ENCODE results near the gene NUSAP1. TPM values are rescaled to one million over a fixed set of nuclear protein-coding genes. Genes with fewer than 3 reads are reported as not detected.
"Not testable (repeated sequence)": the region's sequence is repeated elsewhere in the genome, so short reads cannot be mapped to it uniquely, and the experiment has no call there.

Gene NUSAP1
- total RNA-seq, 1 donor from 2014 or later: 12.5 TPM

DNA sequence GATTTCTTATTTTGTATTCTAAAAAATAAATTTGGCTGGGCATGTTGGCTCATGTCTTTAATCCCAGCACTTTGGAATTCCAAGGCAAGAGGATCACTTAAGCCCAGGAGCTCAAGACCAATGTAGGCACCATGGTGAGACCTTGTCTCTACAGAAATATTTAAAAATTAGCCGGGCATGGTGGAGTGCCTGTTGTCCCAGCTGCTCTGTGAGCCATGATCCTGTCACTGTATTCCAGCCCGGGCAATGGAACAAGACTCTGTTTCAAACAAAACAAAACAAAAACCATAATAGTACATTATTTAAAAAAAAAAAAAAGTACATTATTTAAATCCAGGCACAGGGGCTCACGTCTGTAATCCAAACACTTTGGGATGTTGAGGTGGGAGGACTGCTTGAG lies 78.8 kb downstream of the NUSAP1 start:
- no peak for DNase-seq (ENCODE audit: low read depth in 2 of 2)

DNA sequence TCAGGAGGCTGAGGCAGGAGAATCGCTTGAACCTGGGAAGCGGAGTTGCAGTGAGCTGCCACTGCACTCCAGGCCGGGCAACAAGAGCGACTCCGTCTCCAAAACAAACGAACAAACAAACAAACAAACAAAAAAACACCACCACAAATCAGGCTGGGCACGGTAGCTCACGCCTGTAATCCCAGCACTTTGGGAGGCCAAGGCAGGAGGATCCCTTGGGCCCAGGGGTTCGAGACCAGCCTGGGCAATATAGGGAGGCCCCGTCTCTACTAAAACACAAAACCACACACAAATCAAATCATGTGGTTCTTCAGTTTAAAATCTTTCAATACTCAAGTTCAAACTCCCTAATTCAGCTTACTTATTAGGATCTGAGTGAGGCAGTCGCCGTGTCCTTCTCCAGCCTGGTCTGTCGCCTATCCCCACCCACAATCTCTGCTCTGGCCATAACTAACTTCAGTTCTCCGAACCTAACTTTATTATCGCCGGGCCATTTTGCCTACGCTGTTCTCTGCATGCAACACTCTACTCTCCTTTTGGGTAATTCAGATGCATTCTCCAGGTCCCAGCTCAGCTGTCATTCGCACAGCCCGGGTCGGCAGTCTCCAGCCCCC lies 83.6 kb downstream of the NUSAP1 start:
- no peak for DNase-seq (ENCODE audit: low read depth in 2 of 2)

DNA sequence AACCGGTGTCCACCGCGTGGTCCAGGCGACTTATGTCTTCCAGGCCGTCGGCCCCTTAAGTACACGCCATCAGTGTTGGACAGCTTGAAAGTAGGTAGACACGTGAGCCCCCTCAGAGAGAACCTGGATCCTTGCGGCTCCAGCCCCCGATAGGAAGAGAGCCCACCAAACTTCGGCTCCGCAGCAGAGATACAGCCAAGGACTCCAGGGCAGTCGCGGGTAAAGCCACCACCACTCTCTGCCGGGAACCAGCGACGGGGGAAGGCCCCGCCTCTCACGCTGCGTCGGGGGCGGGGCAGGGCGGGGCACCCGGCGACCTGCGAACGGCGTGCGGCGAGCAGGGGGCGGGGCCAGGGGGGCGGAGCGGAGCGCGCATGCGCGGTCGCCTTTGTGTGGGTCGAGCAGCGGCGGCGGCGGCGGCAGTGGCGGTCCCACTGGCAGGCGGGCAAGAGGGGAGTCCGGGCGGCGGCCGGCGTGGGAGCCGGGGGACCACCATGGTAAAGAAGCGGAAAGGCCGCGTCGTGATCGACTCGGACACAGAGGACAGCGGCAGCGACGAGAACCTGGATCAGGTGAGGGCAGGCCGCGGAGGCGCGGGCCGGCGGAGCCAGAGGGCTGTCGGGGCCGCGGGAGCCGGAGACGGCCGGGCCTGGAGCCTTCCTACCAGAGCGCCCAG lies 84.2 kb downstream of the NUSAP1 start, which contains the start of gene RTF1:
RTF1 (plus strand) TSS at position 354 of the 676 bp plus-strand sequence; CDS start at position 375, 21 bp downstream.
- peak; percentile 93 to 96 for DNase-seq (ENCODE audit: low read depth in 2 of 2)

DNA sequence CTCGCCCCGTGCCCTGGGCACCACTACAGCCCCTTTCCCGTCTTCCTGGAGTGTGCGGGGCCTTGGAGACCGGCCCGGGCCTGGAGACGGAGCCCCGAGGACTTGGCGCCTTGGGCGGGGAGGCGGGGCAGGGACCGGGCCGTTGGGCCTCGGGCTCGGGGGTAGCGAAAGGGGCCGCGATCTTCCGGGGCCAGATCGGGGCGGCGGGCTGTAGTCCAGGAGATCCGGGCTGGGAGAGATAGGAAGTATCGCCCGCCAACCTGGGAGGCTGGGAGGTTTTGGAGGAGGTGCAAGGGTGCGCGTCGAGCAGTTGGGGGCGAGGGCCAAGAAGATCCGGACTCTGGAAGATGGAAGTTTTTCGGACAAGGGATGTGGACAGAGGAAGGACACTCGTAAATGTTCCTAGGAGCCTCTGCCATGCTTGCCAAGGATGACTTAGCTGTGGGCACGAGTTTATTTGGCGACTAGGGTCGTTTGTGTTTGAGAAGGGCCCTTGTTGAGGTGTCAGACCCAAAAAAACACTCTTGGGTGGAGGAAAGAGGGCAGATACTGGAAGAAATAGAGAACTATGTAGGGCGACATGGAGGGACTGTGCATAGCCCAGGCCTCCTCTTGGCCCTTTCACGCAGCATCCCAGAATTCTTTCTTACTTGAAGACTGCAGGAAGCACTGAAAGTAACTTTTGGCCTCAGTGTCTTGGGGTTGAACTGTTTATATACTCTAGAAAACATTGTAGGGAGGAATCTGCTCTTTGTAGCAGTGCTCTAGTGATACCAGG lies 84.9 kb downstream of the NUSAP1 start:
- peak in 1 of 2 donors; percentile 23 for DNase-seq (ENCODE audit: low read depth in 2 of 2)

- no peak for DNase-seq (ENCODE audit: low read depth in 2 of 2)
Measured at GRCh38 chr15:41423979-41424659, 91.4 kb downstream of the NUSAP1 start.

GRCh38 chr15:41424809-41425208 lies 92.1 kb downstream of the NUSAP1 start:
- no peak for DNase-seq (ENCODE audit: low read depth in 2 of 2)

- DNase-seq (ENCODE audit: low read depth in 2 of 2): not testable (repeated sequence)
Measured at GRCh38 chr15:41425907-41426306, 93.2 kb downstream of the NUSAP1 start.

DNA sequence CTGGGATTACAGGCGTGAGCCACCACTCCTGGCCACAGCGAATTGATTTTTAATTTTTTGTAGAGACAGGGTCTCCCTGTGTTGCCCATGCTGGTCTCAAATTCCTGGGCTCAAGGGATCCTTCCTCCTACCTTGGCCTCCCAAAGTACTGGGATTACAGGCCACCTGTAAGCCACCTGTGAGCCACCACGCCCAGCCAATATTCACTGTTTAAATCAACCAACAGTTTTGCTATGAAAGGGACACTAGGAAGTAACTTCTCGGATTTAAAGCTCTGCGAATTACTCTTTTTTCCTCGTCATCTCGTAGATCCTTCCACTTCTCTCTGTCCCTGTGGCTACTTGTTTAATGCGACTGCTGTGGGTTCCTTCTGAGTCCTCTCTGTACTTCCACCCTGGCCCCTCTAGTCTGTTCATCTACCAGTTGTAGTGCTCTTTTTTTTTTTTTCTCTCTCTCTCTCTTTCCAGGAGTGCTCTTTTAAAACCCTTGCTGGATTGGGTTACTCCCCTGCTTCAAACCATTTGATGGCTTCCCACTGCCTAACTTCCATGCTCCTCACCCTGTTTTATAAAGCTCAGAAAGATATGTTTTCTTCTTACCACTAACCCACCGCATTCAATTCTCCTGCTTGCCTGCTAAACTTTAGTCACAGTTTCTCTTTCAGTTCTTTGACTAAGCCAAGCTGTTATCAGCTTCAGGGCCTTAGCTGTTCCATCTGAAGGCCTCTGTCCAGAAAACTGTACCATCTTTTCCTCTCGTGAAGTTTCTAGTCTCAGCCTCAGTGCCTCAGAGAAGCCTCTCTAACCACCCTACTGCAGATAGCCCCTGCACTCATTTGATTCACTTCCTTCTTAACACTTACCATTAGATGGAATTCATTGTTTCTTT lies 96.6 kb downstream of the NUSAP1 start:
- no peak for DNase-seq (ENCODE audit: low read depth in 2 of 2)

Other genes with a start within 250 kb of the NUSAP1 start
- gene INO80, start 216.6 kb upstream of the NUSAP1 start, total RNA-seq: 14.2 and 21.4 TPM in 2 replicates
- gene EXD1, start 102.1 kb upstream of the NUSAP1 start, total RNA-seq: not detected in 2 replicates
- 56.0 and 71.9 TPM in 2 replicates for gene CHP1, start 101.6 kb upstream of the NUSAP1 start, total RNA-seq
- 1.2 and 4.4 TPM in 2 replicates for gene OIP5, start 290 bp upstream of the NUSAP1 start, total RNA-seq
- gene NDUFAF1, start 69.6 kb downstream of the NUSAP1 start, total RNA-seq: 13.3 and 17.2 TPM in 2 replicates
- 11.3 and 12.5 TPM in 2 replicates for gene RTF1, start 84.2 kb downstream of the NUSAP1 start, total RNA-seq
- gene ITPKA, start 161.0 kb downstream of the NUSAP1 start, total RNA-seq: 0.20 and 0.65 TPM in 2 replicates
- under 0.01 TPM in 1 of 2 replicates, not detected in the other for gene LTK, start 180.9 kb downstream of the NUSAP1 start, total RNA-seq
- gene RPAP1, start 211.4 kb downstream of the NUSAP1 start, total RNA-seq: 7.2 and 8.5 TPM in 2 replicates
- 1.6 and 2.8 TPM in 2 replicates for gene TYRO3, start 226.3 kb downstream of the NUSAP1 start, total RNA-seq

All from lung microvascular endothelial cell (primary cell).